NCI-H146 (cell line): ENCODE data around the gene MRPS14.

Experiments used
- DNase-seq: peaks from one replicate; lab custom pipeline; 2025; lab: John Stamatoyannopoulos, UW

Gene MRPS14

GRCh38 chr1:174982971-174983689, 40.1 kb downstream of the MRPS14 start:
- DNase-seq = peak; percentile 13

GRCh38 chr1:174976436-174977108, 46.7 kb downstream of the MRPS14 start:
- DNase-seq = no peak

GRCh38 chr1:174975764-174976163, 47.5 kb downstream of the MRPS14 start:
- no peak for DNase-seq

- DNase-seq = no peak
Measured at GRCh38 chr1:174974711-174975119, 48.5 kb downstream of the MRPS14 start.

GRCh38 chr1:174971902-174972301, 51.3 kb downstream of the MRPS14 start:
- DNase-seq = no peak

GRCh38 chr1:174971466-174971865, 51.8 kb downstream of the MRPS14 start:
- DNase-seq = no peak

GRCh38 chr1:174969977-174970376, 53.2 kb downstream of the MRPS14 start:
- no peak for DNase-seq

GRCh38 chr1:174968750-174969244, 54.4 kb downstream of the MRPS14 start:
- no peak for DNase-seq

GRCh38 chr1:174967845-174968705, 55.1 kb downstream of the MRPS14 start:
- no peak for DNase-seq

- DNase-seq = no peak
Measured at GRCh38 chr1:174966008-174966572, 57.1 kb downstream of the MRPS14 start.

GRCh38 chr1:174965362-174966007, 57.7 kb downstream of the MRPS14 start:
- DNase-seq = no peak

- no peak for DNase-seq
Measured at GRCh38 chr1:174964972-174965361, 58.3 kb downstream of the MRPS14 start.

GRCh38 chr1:174964261-174964971, 58.8 kb downstream of the MRPS14 start:
- DNase-seq = no peak

- DNase-seq = no peak
Measured at GRCh38 chr1:174963529-174964125, 59.6 kb downstream of the MRPS14 start.
